Vagina (tissue), 2 donors: ENCODE data around the gene ZCCHC7. TPM values are rescaled to one million over a fixed set of nuclear protein-coding genes. Genes with fewer than 3 reads are reported as not detected.

Experiments used
- DNase-seq, 2 donors: peaks; one replicate each; pipeline ENCODE4 v3.0.0-alpha.2; 2017; ENCODE audit errors: extremely low spot score in 2 of 2
- H3K27ac ChIP-seq: fragments of 200-600 bp; sonication (generic); one replicate; pipeline ENCODE4 v1.5.1; 2019
- H3K27me3 ChIP-seq: fragments of 200-600 bp; sonication (generic); one replicate; pipeline ENCODE4 v1.5.1; 2019
- H3K36me3 ChIP-seq, 2 donors: fragments of 200-600 bp; sonication (generic); one replicate each; pipeline ENCODE4 v1.5.1; 2017 to 2019
- H3K4me1 ChIP-seq: fragments of 200-600 bp; sonication (generic); one replicate; pipeline ENCODE4 v1.5.1; 2019
- H3K4me3 ChIP-seq, 2 donors: fragments of 200-600 bp; sonication (generic); 1 replicate in 1 of 2; 2 replicates in 1 of 2; pipeline ENCODE4 v1.5.1; 2016 to 2019
- H3K9me3 ChIP-seq: fragments of 200-600 bp; sonication (generic); one replicate; pipeline ENCODE4 v1.5.1; 2019
- CTCF ChIP-seq, 3 experiments: fragments of 450-650 bp in 2 of 3; fragments of 200-600 bp in 1 of 3; sonication (generic) in 1 of 3; IDR thresholded peaks; one replicate each; pipeline ENCODE4 v1.5.1; 2017 to 2019; ENCODE audit warnings: antibody characterized with exemption in 3 of 3, mild to moderate bottlenecking in 2 of 3, moderate library complexity in 2 of 3
- POLR2A ChIP-seq, 2 donors: fragments of 450-650 bp; IDR thresholded peaks; one replicate each; pipeline ENCODE4 v1.6.1; 2017; ENCODE audit warnings: antibody characterized with exemption in 2 of 2, mild to moderate bottlenecking in 2 of 2, moderate library complexity in 2 of 2
- POLR2AphosphoS5 ChIP-seq, 2 donors: sonication (generic); formaldehyde crosslinking; IDR thresholded peaks; one replicate each; pipeline ENCODE4 v1.9.0; 2017; ENCODE audit warnings: antibody characterized with exemption in 2 of 2, mild to moderate bottlenecking in 2 of 2, low read depth in 1 of 2; ENCODE audit not compliant: insufficient read depth in 1 of 2
- intact Hi-C: fragments of 100-400 bp; cut with DNase I; formaldehyde crosslinking; loops from one replicate; pipeline ENCODE4 v1.15.1; 2023
- total RNA-seq: library from RNA; depleted of rRNA; stranded (reverse); fragments of >200 nt; gene quantifications from one replicate; pipeline ENCODE4 v1.2.3, GENCODE V29; 2016

The ZCCHC7 gene
- total RNA-seq, 1 donor from 2014 or later = 15.2 TPM

GRCh38 chr9:37404590-37404989, 284.2 kb downstream of the ZCCHC7 start:
- H3K4me1 ChIP-seq = no peaks in the 10 kb centered on the region
- no peaks in the 10 kb centered on the region for H3K36me3 ChIP-seq
- no peak for TF ChIP-seq POLR2A (IDR thresholded peaks at IDR 0.05)
- TF ChIP-seq CTCF (IDR thresholded peaks at IDR 0.05) = no peak
- no peak for TF ChIP-seq POLR2AphosphoS5 (IDR thresholded peaks at IDR 0.05; ENCODE audit: insufficient read depth in 1 of 2, low read depth in 1 of 2)
- intact Hi-C loops = no loop called here
- no peaks in the 10 kb centered on the region for H3K27me3 ChIP-seq
- no peak overlapping the region for H3K27ac ChIP-seq
- H3K9me3 ChIP-seq = no peaks in the 10 kb centered on the region
- no peak for DNase-seq
- H3K4me3 ChIP-seq = no peak overlapping the region

- H3K4me1 ChIP-seq = no peaks in the 10 kb centered on the region
- H3K9me3 ChIP-seq = no peaks in the 10 kb centered on the region
- no peaks in the 10 kb centered on the region for H3K36me3 ChIP-seq
- TF ChIP-seq CTCF (IDR thresholded peaks at IDR 0.05) (no peak), POLR2A (IDR thresholded peaks at IDR 0.05) (no peak), POLR2AphosphoS5 (IDR thresholded peaks at IDR 0.05; ENCODE audit: insufficient read depth in 1 of 2, low read depth in 1 of 2) (no peak)
- intact Hi-C loops = no loop called here
- no peak overlapping the region for H3K4me3 ChIP-seq
- no peak overlapping the region for H3K27ac ChIP-seq
- H3K27me3 ChIP-seq = no peaks in the 10 kb centered on the region
- DNase-seq = no peak
Observed at GRCh38 chr9:37405350-37405749, 285.0 kb downstream of the ZCCHC7 start.

DNA sequence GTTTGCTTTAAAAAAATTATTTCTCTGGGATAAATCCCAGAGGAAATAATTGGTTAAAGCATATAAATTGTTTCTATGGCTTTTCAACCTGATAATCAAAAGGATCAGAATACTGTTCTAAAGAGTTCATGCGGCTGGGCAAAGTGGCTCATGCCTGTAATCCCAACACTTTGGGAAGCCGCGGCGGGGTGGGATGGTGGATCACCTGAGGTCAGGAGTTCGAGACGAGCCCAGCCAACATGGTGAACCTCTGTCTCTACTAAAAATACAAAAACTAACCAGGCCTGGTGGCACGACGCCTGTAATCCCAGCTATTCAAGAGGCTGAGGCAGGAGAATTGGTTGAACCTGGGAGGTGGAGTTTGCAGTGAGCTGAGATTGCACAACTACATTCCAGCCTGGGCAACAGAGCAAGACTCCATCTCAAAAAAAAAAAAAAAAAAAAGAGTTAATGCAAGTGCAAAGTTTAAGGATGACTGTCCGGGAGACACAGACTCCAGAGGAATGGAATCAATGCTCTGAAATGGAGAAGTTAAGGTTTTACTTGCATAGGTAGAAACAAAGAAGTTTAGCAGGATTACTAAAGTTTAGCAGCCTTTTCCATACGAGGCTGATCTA, 285.5 kb downstream of the ZCCHC7 start:
- TF ChIP-seq CTCF (IDR thresholded peaks at IDR 0.05) (no peak), POLR2A (IDR thresholded peaks at IDR 0.05) (no peak), POLR2AphosphoS5 (IDR thresholded peaks at IDR 0.05; ENCODE audit: insufficient read depth in 1 of 2, low read depth in 1 of 2) (no peak)
- DNase-seq = no peak
- no peak overlapping the region for H3K4me3 ChIP-seq
- no peaks in the 10 kb centered on the region for H3K36me3 ChIP-seq
- H3K4me1 ChIP-seq = no peaks in the 10 kb centered on the region
- intact Hi-C loops = no loop called here
- H3K9me3 ChIP-seq = no peaks in the 10 kb centered on the region
- no peak overlapping the region for H3K27ac ChIP-seq
- no peaks in the 10 kb centered on the region for H3K27me3 ChIP-seq

GRCh38 chr9:37406603-37407401, 286.4 kb downstream of the ZCCHC7 start:
- DNase-seq = no peak
- no peaks in the 10 kb centered on the region for H3K9me3 ChIP-seq
- H3K36me3 ChIP-seq = no peaks in the 10 kb centered on the region
- TF ChIP-seq POLR2AphosphoS5 (IDR thresholded peaks at IDR 0.05; ENCODE audit: insufficient read depth in 1 of 2, low read depth in 1 of 2) = no peak
- no peak for TF ChIP-seq POLR2A (IDR thresholded peaks at IDR 0.05)
- TF ChIP-seq CTCF (IDR thresholded peaks at IDR 0.05) = no peak
- no peaks in the 10 kb centered on the region for H3K4me1 ChIP-seq
- no peak overlapping the region for H3K27ac ChIP-seq
- H3K27me3 ChIP-seq = no peaks in the 10 kb centered on the region
- H3K4me3 ChIP-seq = no peak overlapping the region
- intact Hi-C loops = no loop called here

DNA sequence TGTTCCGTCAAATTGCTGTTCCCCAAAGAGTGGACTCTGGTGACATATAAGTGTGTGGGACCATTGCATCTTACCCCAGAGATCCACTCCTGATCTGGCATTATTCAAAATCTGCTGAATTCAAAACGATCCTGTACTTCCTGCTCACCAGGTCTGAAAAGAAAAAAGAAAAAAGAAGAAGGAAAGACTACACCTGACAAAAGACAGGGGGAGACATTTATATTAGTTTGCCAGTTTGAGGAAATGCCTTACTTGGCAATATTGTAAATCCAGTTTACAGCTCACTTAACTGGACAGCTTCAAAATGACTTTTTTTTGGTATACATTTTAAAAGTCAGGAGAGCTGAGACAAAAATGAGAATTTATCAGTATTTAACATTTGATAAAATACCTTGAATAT, 287.1 kb downstream of the ZCCHC7 start:
- no peaks in the 10 kb centered on the region for H3K36me3 ChIP-seq
- H3K27me3 ChIP-seq = no peaks in the 10 kb centered on the region
- intact Hi-C loops = no loop called here
- no peaks in the 10 kb centered on the region for H3K9me3 ChIP-seq
- H3K4me3 ChIP-seq = no peak overlapping the region
- no peak for DNase-seq
- no peaks in the 10 kb centered on the region for H3K4me1 ChIP-seq
- TF ChIP-seq POLR2A (IDR thresholded peaks at IDR 0.05) = no peak
- no peak for TF ChIP-seq POLR2AphosphoS5 (IDR thresholded peaks at IDR 0.05; ENCODE audit: insufficient read depth in 1 of 2, low read depth in 1 of 2)
- no peak for TF ChIP-seq CTCF (IDR thresholded peaks at IDR 0.05)
- H3K27ac ChIP-seq = no peak overlapping the region
